Measurements from ENCODE around the gene STUB1.

The STUB1 gene

DNA sequence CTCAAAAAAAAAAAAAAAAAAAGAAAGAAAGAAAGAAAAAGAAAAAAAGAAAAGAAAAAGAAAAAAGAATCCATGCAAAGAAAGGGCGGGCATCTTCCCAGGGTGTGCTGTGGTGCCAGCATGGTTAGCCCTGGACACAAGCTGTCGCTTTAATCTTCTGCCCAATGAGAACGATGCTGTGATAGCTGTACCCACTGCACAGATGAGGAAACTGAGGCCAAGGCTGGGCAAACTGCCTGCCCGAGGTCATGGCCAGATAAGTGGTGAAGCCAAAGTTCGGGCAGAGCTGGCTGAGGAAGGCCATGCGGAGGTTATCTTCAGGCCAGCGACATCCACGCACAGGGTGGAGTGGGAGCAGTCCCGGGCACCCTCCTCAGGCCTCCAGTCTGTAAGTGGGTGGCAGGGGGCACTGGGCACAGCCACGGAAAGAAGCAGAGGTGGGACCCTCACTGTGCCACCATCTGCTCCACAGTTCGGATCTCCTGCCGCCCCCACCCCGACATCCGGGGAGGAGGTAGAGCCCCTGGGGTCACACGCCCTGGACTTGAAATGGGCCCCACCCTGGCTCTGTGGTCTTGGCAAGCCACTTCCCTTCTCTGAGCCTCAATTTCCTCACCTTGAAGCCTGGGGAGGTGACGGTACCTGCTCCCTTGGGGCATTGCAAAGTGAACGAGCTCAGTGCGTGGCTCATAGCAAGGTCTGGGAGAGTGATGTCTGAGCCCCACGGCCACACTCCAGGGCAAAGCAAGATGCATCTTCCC is 18.9 kb downstream of the STUB1 start:
- peaks cover 22% of the 10 kb centered on the region for H3K27me3 Mint-ChIP-seq (ENCODE audit: low read depth)
- DNase-seq (ENCODE audit: low spot score), result no peak
- no peaks in the 10 kb centered on the region for H3K36me3 Mint-ChIP-seq (ENCODE audit: low read depth)
- peaks cover 3% of the 10 kb centered on the region for H3K4me1 Mint-ChIP-seq (ENCODE audit: low read depth)
- H3K27ac Mint-ChIP-seq, result no peak overlapping the region
- no peaks in the 10 kb centered on the region for H3K9me3 Mint-ChIP-seq
- no peak overlapping the region for H3K4me3 Mint-ChIP-seq

DNA sequence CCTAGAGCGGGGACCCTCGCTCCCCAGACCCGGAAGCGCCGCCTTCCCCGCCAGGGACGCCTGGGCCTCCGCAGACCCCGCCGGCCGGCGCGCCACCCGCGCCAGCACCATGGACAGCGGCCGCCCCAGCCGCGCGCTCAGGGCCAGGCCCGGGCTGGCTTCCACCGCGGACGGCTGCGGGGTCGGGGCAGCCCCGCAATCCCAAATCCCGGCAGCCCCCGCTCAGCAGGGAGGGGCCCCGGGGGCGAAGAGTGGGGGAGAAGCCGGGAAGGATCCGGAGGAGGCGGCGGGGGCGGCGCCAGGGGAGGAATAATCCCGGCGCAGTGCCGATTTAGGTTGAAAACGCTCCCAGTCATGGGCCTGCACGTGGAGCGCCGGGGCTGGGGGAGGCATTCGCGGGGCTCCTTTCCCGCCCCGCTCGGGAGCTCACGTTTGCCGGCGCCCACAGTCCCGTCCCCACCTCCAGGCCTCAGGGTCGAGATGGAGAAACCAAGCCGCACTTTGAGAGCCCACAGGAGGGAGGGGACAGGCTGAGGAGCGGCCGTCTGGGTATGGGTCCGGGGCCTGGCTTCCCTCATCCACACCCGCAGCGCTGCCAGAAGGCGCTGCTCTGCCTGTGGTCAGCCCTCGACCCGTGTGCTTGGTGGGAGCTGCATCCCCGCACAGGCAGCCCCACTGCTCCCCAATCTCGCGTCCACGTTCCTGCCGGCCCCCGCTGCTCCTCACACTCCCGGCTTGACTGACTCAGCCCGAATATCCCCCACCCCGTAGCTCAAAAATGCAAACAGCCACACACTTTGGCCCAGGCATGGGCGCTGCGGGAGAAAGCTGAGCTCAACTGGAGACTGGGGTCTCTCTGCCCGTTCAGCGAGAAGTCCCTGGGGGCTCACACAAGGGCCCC is 20.7 kb downstream of the STUB1 start:
- H3K36me3 Mint-ChIP-seq (ENCODE audit: low read depth), result no peaks in the 10 kb centered on the region
- H3K4me1 Mint-ChIP-seq (ENCODE audit: low read depth), result no peaks in the 10 kb centered on the region
- peaks cover 25% of the 10 kb centered on the region for H3K27me3 Mint-ChIP-seq (ENCODE audit: low read depth)
- H3K27ac Mint-ChIP-seq, result no peak overlapping the region
- DNase-seq (ENCODE audit: low spot score), result peak; percentile 38
- H3K9me3 Mint-ChIP-seq, result no peaks in the 10 kb centered on the region
- no peak overlapping the region for H3K4me3 Mint-ChIP-seq

DNA sequence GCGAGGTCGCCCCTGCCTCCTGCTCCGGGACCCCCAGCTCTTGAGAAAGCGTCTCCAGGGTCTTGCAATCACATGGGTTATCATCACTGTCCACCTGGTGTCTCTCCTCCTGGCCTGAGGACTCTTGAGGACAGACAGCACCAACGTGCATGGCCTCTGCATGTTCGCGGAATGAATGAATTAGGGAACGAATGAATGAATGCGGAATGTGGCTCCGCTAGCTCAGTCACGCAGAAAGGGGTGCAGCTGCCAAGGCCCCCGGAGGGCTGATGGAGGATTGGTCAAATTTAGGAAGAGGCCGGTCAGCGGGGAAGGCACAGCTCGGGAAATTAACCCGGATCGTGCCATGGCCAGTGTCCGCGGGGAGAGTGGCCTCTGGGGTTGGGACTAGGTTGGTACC is 22.1 kb downstream of the STUB1 start:
- DNase-seq (ENCODE audit: low spot score), result no peak
- no peaks in the 10 kb centered on the region for H3K36me3 Mint-ChIP-seq (ENCODE audit: low read depth)
- H3K27ac Mint-ChIP-seq, result no peak overlapping the region
- H3K27me3 Mint-ChIP-seq (ENCODE audit: low read depth), result peaks cover 37% of the 10 kb centered on the region
- no peaks in the 10 kb centered on the region for H3K4me1 Mint-ChIP-seq (ENCODE audit: low read depth)
- no peaks in the 10 kb centered on the region for H3K9me3 Mint-ChIP-seq
- no peak overlapping the region for H3K4me3 Mint-ChIP-seq

DNA sequence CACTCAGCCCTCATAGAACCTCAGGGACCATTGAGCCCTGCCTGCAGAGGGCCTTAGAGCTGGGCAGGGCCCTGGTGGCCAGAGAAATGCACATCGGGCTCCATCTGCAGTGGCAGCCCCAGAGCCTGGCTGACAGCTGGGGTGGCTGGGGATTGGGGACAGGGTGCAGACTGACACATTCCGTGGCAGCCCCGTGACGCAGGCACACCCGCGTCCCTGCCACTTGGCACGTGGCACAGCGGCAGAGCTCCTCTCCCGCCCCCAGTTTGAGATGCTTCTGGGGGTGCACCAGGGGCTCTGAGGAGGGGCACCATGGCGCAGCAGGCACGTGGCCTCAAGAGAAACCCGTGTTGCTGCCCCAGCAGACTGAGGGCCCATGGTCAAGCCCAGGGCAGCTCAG is 23.2 kb downstream of the STUB1 start:
- H3K9me3 Mint-ChIP-seq, result no peaks in the 10 kb centered on the region
- peaks cover 46% of the 10 kb centered on the region for H3K27me3 Mint-ChIP-seq (ENCODE audit: low read depth)
- H3K4me1 Mint-ChIP-seq (ENCODE audit: low read depth), result no peaks in the 10 kb centered on the region
- H3K4me3 Mint-ChIP-seq, result no peak overlapping the region
- DNase-seq (ENCODE audit: low spot score), result no peak
- H3K27ac Mint-ChIP-seq, result no peak overlapping the region
- H3K36me3 Mint-ChIP-seq (ENCODE audit: low read depth), result no peaks in the 10 kb centered on the region

DNA sequence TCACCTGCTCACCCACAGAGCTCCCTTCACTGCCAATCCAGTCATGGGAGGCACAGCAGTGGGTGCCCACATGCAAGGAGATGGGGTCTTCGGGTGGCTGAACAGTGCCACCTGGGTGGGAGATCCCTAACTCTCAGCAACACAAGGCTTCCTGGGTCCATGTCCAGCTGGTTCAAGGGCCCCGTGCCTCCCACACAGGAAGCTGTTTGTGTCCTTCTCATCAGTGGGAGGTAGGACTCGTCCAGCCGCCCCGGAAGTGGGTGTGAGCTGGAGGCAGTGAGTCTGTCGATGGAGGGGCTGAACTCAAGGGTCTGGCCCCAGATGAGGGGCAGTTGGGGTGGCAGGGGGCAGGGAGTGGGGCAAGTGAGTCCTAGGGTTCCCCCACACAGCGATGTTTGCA is 23.8 kb downstream of the STUB1 start:
- no peaks in the 10 kb centered on the region for H3K36me3 Mint-ChIP-seq (ENCODE audit: low read depth)

DNA sequence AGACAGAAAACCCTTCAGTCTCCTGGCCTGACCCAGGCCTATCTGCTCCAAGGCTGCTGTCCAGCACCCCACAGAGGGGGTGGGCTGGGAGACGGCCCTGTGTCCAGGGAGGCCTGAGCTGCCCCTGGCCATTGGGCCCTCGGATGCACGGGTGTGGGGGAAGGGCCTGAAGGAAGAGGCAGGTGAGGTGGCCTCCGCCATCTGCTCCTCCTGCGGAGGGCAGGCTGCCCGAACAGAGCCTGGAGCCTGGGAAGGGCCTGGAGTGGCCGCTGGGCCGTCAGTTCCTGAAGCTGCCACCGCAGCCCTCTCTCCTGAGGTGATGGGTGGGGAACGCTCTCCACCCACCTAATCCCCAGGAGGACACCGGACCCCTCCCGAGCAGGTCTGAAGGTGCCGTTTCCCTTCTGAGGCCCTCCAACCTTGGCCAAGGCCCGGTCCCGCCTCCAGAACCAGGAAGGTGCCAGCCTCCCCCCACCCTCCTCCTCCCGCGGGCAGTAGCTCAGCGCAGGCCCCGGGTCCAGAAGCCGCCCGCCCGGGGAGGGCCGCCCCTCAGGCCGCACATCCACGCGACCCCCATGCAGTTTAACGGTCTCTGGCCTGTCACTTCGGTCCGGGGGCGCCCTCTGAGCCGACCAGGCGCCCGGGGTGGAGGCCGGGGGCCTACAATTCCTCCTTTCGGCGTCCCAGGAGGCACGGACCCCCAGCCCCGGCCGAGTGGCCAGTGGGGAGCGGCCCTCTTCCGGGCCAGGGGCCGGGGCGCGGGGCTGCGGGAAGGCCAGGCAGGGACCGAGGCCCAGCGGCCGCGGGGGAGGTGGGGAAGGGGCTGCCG is 24.6 kb downstream of the STUB1 start:
- no peak overlapping the region for H3K27ac Mint-ChIP-seq

More for the DNA sequence above, 23.8 kb downstream of the STUB1 start:
- H3K9me3 Mint-ChIP-seq, result no peaks in the 10 kb centered on the region
- H3K27ac Mint-ChIP-seq, result no peak overlapping the region
- peaks cover 52% of the 10 kb centered on the region for H3K27me3 Mint-ChIP-seq (ENCODE audit: low read depth)
- DNase-seq (ENCODE audit: low spot score), result no peak
- H3K4me1 Mint-ChIP-seq (ENCODE audit: low read depth), result no peaks in the 10 kb centered on the region
- H3K4me3 Mint-ChIP-seq, result no peak overlapping the region

DNA sequence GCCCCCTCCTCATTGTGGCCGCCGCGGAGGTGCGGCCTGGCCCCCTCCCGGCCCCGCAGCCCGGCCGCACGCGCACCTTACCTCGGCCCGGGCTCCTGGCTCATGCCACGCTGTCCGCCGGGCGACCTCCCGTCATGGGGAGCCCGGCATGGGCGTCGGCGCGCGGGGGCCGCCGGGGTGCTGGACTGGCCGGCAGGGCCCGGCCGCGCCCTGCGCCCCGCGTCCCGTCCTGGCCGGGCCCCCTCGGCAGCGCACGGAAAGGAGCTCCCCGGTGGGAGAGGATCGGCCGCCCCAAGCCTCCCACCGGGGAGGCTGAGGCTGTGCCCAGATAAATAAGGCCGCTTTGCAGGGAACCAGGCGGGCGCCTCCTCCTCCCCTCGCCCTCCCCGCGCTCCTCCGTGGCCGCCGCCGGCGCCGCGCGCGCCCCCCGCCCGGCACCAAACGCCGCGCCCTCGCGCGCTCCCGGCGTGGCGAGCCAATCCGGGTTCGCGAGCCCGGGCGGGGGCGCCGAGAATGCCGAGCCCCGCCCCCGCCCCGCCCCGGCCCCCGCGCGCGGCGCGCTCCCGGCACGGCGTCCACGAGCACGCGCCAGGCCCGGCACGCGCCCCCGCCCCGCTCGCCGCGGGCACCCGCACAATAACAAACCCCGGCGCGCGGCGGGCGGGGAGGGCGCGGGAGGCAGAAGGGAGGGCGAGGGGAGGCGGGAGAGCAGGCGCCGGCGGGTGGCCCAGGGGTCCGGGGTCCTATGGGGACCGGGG is 25.4 kb downstream of the STUB1 start, which contains the start of gene FBXL16:
Gene FBXL16, minus strand, starts transcription at position 371 of the 758 bp plus-strand sequence. CDS start 8,396 bp downstream, outside the sequence.
- H3K4me1 Mint-ChIP-seq (ENCODE audit: low read depth), result no peaks in the 10 kb centered on the region
- no peak within 1 kb of the TSS for H3K4me3 Mint-ChIP-seq
- H3K9me3 Mint-ChIP-seq, result no peaks in the 10 kb centered on the region
- H3K27me3 Mint-ChIP-seq (ENCODE audit: low read depth), result peaks cover 58% of the 10 kb centered on the region
- H3K27ac Mint-ChIP-seq, result no peak within 1 kb of the TSS
- no peaks in the 10 kb centered on the region for H3K36me3 Mint-ChIP-seq (ENCODE audit: low read depth)
- no peak for DNase-seq (ENCODE audit: low spot score)

More for the DNA sequence above, 24.6 kb downstream of the STUB1 start:
- Mint-ChIP-seq H3K4me3 (peak overlapping the region; percentile 24), H3K9me3 (no peaks in the 10 kb centered on the region), H3K4me1 (ENCODE audit: low read depth) (no peaks in the 10 kb centered on the region), H3K36me3 (ENCODE audit: low read depth) (no peaks in the 10 kb centered on the region), H3K27me3 (ENCODE audit: low read depth) (peaks cover 58% of the 10 kb centered on the region)
- no peak for DNase-seq (ENCODE audit: low spot score)

DNA sequence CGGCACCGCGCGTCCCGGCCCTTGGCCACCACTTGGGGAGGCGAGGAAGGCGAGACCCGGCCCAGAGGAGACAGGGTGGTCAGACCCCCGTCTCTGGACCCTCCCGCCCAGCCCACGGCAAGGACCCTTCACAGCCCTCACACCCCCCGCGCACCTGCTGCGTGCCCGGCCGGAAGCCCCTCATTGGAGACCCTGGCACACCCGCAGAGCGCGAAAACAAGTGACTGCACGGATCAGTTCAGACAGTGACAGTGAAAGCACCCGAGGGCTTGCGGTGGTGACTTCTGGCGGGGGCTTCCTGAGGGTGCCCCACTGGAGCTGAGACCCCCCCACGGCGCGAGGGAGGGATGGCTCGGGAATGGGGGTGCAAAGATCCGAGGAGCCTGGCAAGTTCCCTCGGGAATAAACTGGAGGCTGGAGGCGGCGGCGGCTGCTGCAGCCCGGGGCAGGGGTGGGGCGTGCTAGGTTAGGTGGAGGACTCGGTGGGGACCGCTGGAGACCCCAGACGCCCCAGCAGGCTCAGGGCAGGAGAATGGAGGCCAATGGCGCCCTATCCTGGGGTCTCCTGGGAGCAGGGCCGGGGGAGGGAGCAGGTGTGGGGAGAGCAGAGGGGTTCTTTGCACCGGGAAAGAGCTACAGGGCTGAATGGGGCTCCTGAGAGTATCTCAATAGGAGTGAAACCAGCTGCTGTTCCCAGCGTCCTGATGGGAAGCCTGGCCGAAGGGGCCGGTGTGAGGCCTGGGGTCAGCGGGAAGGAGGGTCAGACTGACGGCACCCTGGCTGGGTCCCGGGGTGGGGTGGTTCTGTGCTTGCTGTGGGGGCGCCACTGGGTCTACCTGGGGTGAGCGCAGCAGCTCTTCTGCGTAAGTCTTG is 26.2 kb downstream of the STUB1 start:
- no peaks in the 10 kb centered on the region for H3K4me1 Mint-ChIP-seq (ENCODE audit: low read depth)
- H3K36me3 Mint-ChIP-seq (ENCODE audit: low read depth), result no peaks in the 10 kb centered on the region
- H3K27ac Mint-ChIP-seq, result no peak overlapping the region
- no peaks in the 10 kb centered on the region for H3K9me3 Mint-ChIP-seq
- H3K4me3 Mint-ChIP-seq, result no peak overlapping the region
- peaks cover 56% of the 10 kb centered on the region for H3K27me3 Mint-ChIP-seq (ENCODE audit: low read depth)
- DNase-seq (ENCODE audit: low spot score), result no peak

DNA sequence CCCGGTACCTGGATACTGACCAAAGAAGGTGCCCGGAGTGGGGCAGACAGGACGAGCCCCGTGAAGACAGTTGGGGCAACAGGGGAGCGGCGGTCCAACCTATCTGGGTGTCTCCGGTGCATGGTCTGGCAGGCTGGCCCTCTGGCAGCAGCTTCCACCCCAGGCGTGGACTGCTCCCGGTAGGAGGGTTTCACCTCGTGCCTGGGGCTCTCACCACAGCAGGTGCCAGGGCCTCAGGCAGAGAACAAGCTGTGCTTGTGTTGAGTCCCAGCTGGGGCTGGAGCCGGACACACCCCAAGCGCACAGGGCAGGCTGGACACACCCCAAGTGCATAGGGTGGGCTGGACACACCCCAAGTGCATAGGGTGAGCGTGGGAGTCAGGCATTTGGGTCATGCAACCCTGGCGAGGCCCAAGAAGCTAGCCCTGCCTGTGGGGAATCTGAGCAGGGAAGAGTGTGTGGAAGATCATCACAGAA is 26.9 kb downstream of the STUB1 start:
- Mint-ChIP-seq H3K36me3 (ENCODE audit: low read depth) (no peaks in the 10 kb centered on the region), H3K4me3 (no peak overlapping the region), H3K4me1 (ENCODE audit: low read depth) (no peaks in the 10 kb centered on the region), H3K27me3 (ENCODE audit: low read depth) (peaks cover 52% of the 10 kb centered on the region), H3K27ac (no peak overlapping the region), H3K9me3 (no peaks in the 10 kb centered on the region)
- DNase-seq (ENCODE audit: low spot score), result no peak

DNA sequence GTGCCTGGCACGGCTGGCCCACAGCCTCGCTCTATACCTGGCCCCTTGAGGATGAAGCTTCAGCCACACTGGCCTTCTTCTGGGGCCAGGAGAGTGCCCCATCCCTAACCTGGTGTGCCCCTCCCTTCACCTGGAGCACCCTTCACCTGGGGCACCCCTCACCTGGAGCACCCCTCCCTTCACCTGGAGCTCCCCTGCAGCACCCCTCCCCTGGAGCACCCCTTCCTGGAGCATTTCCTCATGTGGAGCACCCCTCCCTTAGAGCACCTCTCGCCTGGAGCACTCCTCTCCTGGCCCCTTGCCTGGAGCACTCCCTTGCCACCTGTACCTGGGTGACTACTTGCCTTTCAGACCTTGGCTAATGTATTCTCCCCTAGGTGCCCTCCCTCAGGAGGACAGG is 27.8 kb downstream of the STUB1 start:
- DNase-seq (ENCODE audit: low spot score), result no peak
- Mint-ChIP-seq H3K9me3 (no peaks in the 10 kb centered on the region), H3K27me3 (ENCODE audit: low read depth) (peaks cover 48% of the 10 kb centered on the region), H3K27ac (peak overlapping the region; percentile 45), H3K4me1 (ENCODE audit: low read depth) (no peaks in the 10 kb centered on the region), H3K4me3 (no peak overlapping the region), H3K36me3 (ENCODE audit: low read depth) (no peaks in the 10 kb centered on the region)

DNA sequence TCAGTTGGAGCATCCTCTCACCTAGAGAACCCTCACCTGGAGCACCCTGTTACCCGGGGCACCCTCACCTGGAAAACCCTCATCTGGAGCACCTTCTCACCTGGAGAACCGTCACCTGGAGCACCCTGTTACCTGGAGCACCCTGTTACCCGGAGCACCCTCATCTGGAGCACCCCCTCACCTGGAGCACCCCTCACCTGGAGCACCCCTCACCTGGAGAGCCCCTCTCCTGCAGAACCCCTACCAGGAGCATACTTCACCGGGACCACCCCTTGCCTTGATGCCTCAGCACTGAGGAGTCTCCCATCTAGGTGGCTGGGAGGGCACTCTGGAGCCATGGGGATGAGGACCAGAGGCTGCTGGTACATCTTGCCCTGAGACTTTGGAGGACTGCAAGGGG is 28.7 kb downstream of the STUB1 start:
- Mint-ChIP-seq H3K4me1 (ENCODE audit: low read depth) (no peaks in the 10 kb centered on the region), H3K36me3 (ENCODE audit: low read depth) (no peaks in the 10 kb centered on the region), H3K9me3 (no peaks in the 10 kb centered on the region), H3K27me3 (ENCODE audit: low read depth) (peaks cover 45% of the 10 kb centered on the region), H3K27ac (no peak overlapping the region), H3K4me3 (no peak overlapping the region)
- no peak for DNase-seq (ENCODE audit: low spot score)
